Breast epithelium (tissue), 4 donors: ENCODE data around the gene STARD7. TPM values are rescaled to one million over a fixed set of nuclear protein-coding genes. Genes with fewer than 3 reads are reported as not detected.

Source experiments
- DNase-seq, 2 donors: peaks; one replicate each; pipeline ENCODE4 v3.0.0-alpha.2; 2019; ENCODE audit warnings: low spot score in 2 of 2
- H3K27ac ChIP-seq, 2 donors: fragments of 200-600 bp; sonication (generic) in 1 of 2; one replicate each; pipeline ENCODE4 v1.5.1; 2016 to 2019; ENCODE audit warnings: mild to moderate bottlenecking in 1 of 2
- H3K27me3 ChIP-seq, 2 donors: fragments of 200-600 bp; sonication (generic) in 1 of 2; one replicate each; pipeline versions ENCODE4 v1.5.1 to v1.6.0; 2017 to 2019; ENCODE audit warnings: control low read depth in 1 of 2, mild to moderate bottlenecking in 1 of 2
- H3K36me3 ChIP-seq: fragments of 200-600 bp; one replicate; pipeline ENCODE4 v1.5.1; 2019
- H3K4me1 ChIP-seq, 2 donors: fragments of 200-600 bp; sonication (generic); one replicate each; pipeline ENCODE4 v1.5.1; 2016 to 2019; ENCODE audit warnings: control low read depth in 1 of 2
- H3K4me3 ChIP-seq, 3 donors: fragments of 200-600 bp; sonication (generic); 1 replicate in 2 of 3; 2 replicates in 1 of 3; pipeline ENCODE4 v1.5.1; 2016 to 2019; ENCODE audit warnings: mild to moderate bottlenecking in 3 of 3, moderate library complexity in 2 of 3
- H3K9me3 ChIP-seq, 2 donors: fragments of 200-600 bp; sonication (generic) in 1 of 2; one replicate each; pipeline ENCODE4 v1.5.1; 2016 to 2019; ENCODE audit warnings: control low read depth in 1 of 2
- CTCF ChIP-seq, 3 donors: fragments of 450-650 bp; IDR thresholded peaks; one replicate each; pipeline ENCODE4 v1.5.1; 2016 to 2017; ENCODE audit warnings: antibody characterized with exemption in 3 of 3, mild to moderate bottlenecking in 3 of 3, moderate library complexity in 3 of 3
- POLR2A ChIP-seq: fragments of 450-650 bp; IDR thresholded peaks from one replicate; pipeline ENCODE4 v1.6.1; 2016; ENCODE audit warnings: antibody characterized with exemption, mild to moderate bottlenecking, moderate library complexity
- POLR2AphosphoS5 ChIP-seq, 3 donors: sonication (generic); formaldehyde crosslinking; IDR thresholded peaks; one replicate each; pipeline ENCODE4 v1.6.1; 2017; ENCODE audit warnings: antibody characterized with exemption in 3 of 3
- intact Hi-C: fragments of 100-400 bp; cut with DNase I; formaldehyde crosslinking; loops from one replicate; pipeline ENCODE4 v1.15.1; 2023; ENCODE audit warnings: low total_unique reads
- total RNA-seq, 3 donors: library from RNA; depleted of rRNA; stranded (reverse); fragments of >200 nt; gene quantifications; one replicate each; pipeline ENCODE4 v1.1.0, GENCODE V29; 2016

The STARD7 gene
- total RNA-seq, 3 donors from 2014 or later = 84.9 to 133 (median 96.3) TPM

DNA sequence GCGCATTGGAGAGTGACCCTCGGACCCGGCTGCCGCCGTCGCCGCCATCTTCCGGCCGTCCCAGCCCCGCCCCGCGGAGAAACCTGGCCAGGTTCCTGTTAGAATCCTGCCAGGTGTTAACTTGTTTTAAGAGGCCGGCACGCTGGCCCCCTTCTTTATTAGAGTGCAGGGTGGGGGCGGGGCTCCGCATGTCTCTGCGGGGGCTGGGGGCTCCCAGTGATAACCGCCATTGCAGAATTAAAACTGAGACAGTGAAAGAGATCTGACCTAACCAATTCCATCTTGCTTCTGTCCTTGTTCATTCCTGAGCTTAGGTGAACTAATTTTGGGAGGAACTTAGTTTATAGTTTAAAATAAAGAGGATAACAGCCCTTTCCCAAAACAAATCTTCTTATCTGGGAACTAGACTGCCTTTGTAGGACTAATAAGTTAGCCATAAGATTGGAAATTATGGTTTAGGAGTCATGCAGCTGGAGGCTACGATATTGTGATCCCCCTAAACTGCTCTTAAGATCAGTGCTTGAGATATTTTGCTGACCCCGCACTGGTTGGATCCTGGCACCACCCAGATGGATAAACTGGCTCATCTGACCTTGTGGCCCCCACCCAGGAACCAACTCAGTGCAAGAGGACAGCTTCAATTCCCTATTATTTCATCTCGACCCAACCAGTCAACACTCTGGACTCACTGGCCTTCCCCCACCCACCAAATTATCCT, 543 bp upstream of the STARD7 start:
- Histone ChIP-seq H3K4me1 (peaks cover 1 to 14% of the 10 kb centered on the region in 2 donors), H3K9me3 (no peaks in the 10 kb centered on the region), H3K27me3 (no peaks in the 10 kb centered on the region), H3K4me3 (peak overlapping the region; percentile 61 to 100 (median 73)), H3K36me3 (no peaks in the 10 kb centered on the region), H3K27ac (peak overlapping the region; percentile 88 to 98)
- no peak for TF ChIP-seq POLR2A
- TF ChIP-seq CTCF (IDR thresholded peaks at IDR 0.05) = no peak
- no peak for TF ChIP-seq POLR2AphosphoS5 (IDR thresholded peaks at IDR 0.05)
- intact Hi-C loops = no loop called here
- DNase-seq = no peak

GRCh38 chr2:96207774-96208142, 869 bp downstream of the STARD7 start:
- intact Hi-C loops = no loop called here
- peaks cover 3 to 21% of the 10 kb centered on the region in 2 donors for H3K4me1 ChIP-seq
- TF ChIP-seq POLR2A (no peak), CTCF (IDR thresholded peaks at IDR 0.05) (no peak), POLR2AphosphoS5 (IDR thresholded peaks at IDR 0.05) (no peak)
- H3K27me3 ChIP-seq = no peaks in the 10 kb centered on the region
- peak overlapping the region; percentile 61 to 100 (median 73) for H3K4me3 ChIP-seq
- DNase-seq = no peak
- H3K9me3 ChIP-seq = no peaks in the 10 kb centered on the region
- peak overlapping the region; percentile 88 to 98 for H3K27ac ChIP-seq
- H3K36me3 ChIP-seq = no peaks in the 10 kb centered on the region

DNA sequence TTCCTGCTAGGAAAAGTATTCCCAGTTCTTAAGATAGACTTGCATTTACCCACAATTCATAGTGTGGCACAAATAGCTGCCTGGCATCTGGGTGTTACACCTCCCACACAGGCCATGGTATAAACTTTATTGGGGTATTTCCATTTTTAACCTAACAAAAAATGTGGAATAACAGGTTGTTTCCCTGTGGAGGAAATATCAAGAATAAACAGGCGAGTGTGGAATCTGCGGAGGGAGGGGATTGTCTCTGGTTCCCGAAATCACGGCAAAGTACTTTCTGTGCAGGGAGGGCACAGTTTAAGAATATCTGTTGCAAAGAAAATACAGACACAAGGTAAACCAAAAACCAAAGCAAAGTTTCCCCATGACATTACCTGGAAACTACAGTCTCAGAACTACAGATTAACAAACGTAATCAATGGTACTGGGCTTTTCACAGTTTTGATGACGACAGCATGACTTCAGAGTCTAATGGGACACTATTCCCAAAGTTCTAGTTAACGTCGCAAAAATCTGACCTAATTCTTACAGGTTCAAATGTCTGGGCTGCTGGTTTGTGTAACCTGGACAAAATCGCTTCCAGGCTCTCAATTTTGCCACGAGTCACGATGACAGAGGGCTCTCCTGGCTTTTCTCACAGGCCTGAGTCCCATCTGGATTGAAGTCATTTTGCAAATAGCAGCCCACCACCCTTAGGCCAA, 1.4 kb downstream of the STARD7 start:
- Histone ChIP-seq H3K27me3 (no peaks in the 10 kb centered on the region), H3K36me3 (no peaks in the 10 kb centered on the region), H3K27ac (peak overlapping the region; percentile 88 to 98), H3K4me1 (peaks cover 3 to 21% of the 10 kb centered on the region in 2 donors), H3K4me3 (peak overlapping the region; percentile 61 to 100 (median 73)), H3K9me3 (no peaks in the 10 kb centered on the region)
- no peak for TF ChIP-seq CTCF (IDR thresholded peaks at IDR 0.05)
- TF ChIP-seq POLR2AphosphoS5 (IDR thresholded peaks at IDR 0.05) = no peak
- no peak for TF ChIP-seq POLR2A
- DNase-seq = no peak
- intact Hi-C loops = no loop called here

GRCh38 chr2:96205888-96206287, 2.7 kb downstream of the STARD7 start:
- Histone ChIP-seq H3K4me1 (peaks cover 3 to 21% of the 10 kb centered on the region in 2 donors), H3K4me3 (peak overlapping the region in 1 of 3 donors; percentile 46), H3K27ac (peak overlapping the region; percentile 73 to 76), H3K9me3 (no peaks in the 10 kb centered on the region), H3K36me3 (no peaks in the 10 kb centered on the region), H3K27me3 (no peaks in the 10 kb centered on the region)
- no peak for DNase-seq
- TF ChIP-seq CTCF (IDR thresholded peaks at IDR 0.05) = no peak
- no peak for TF ChIP-seq POLR2AphosphoS5 (IDR thresholded peaks at IDR 0.05)
- TF ChIP-seq POLR2A = no peak
- intact Hi-C loops = no loop called here
